GM23248 (cell line): ENCODE results near the gene HMGN1.

ENCODE experiments used
- EZH2 ChIP-seq: fragments of 200-600 bp; sonication (generic); IDR thresholded peaks from 2 replicates; pipeline ENCODE4 v1.6.1; 2018; ENCODE audit warnings: antibody characterized with exemption, mild to moderate bottlenecking; ENCODE audit not compliant: insufficient read depth, poor library complexity, severe bottlenecking
- EZH2phosphoT487 ChIP-seq: fragments of 200-600 bp; sonication (generic); IDR thresholded peaks from 2 replicates; pipeline ENCODE4 v1.6.1; 2018; ENCODE audit warnings: antibody characterized with exemption, moderate library complexity, mild to moderate bottlenecking, low read depth; ENCODE audit not compliant: insufficient read depth

DNA sequence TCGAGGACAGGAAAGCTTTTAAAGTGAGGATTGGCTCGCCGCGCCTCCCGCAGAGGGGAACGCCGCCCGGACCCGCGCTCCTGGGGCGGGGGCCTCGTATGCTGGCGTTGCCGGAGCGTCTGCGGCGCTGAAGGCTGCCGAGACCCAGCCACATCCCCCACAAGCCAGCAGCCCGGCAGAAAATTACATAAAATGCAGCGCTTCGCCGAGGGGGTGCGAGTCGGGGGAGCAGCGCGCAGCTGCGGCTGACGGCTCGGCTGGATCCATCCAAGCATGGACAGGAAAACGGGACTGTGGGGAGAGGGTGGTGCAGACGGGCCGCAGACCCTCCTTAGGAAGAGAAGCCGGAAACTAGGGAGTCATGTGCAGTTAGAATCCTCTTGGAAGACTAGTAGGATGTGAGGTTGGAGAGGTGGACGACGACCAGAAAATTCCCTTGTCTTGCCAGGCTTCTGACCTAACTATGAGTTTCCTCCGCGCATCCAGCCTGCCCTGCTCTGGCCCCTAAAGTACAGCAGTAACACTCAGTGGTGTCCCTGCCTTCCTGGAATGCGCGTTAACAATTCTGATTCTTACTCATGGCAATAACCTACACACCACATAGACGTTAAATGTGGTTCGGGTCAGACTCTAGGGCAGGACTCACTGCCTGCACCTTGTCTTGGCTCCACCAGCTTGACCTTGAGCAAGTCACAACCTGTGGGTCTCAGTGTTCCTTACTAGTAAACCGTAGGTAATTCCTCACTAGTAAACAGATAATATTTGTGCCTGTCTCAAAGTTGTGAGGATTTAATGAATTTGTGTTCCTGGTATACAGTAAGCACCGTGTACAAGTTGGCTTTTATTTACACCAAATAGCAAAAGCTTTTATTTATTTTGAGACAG lies 34.5 kb downstream of the HMGN1 start:
- TF ChIP-seq EZH2 (no peak), EZH2phosphoT487 (no peak)
